Measurements from ENCODE around the gene GTF2A2. TPM values are rescaled to one million over a fixed set of nuclear protein-coding genes. Genes with fewer than 3 reads are reported as not detected.

Gene GTF2A2
- total RNA-seq, 5 donors from 2014 or later (not counting 1 experiment from before 2014, with no cell fraction given), result 44.1 to 70.6 (median 53.3) TPM

DNA sequence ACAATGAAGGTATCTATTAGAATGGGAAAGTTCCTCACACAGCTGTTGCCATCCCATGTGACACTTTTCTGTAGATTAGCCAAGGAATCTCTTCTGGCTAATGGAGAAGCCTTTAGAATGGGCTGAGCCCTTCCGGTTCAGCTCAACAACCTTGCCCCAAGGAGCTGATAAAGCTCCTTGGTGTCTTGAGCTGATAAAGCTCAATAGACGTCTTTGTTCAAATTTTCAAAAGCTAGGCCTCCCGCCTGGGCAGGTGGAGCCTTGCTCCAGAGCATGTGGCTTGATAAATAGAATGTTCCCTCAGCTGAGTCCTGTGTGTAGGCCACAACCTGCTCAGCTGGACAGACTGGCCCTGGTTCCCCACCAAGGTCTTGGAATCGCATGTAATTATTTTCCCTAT, 39.0 kb upstream of the GTF2A2 start:
- Histone ChIP-seq H3K4me3 (ENCODE audit: control insufficient read depth in 1 of 2, extremely low read depth in 1 of 2, low read length in 1 of 2) (no peak overlapping the region), H3K4me1 (ENCODE audit: control insufficient read depth in 1 of 2, extremely low read depth in 1 of 2, insufficient read depth in 2 of 2, low read length in 2 of 2) (no peaks in the 10 kb centered on the region), H3K9me3 (no peaks in the 10 kb centered on the region), H3K36me3 (ENCODE audit: control insufficient read depth in 2 of 2, extremely low read depth in 1 of 2, insufficient read depth in 1 of 2, low read length in 1 of 2) (no peaks in the 10 kb centered on the region), H3K27me3 (replicated peaks in 1 of 2; ENCODE audit: control insufficient read depth in 2 of 2, extremely low read depth in 1 of 2, insufficient read depth in 2 of 2, low read length in 1 of 2) (no peaks in the 10 kb centered on the region), H3K27ac (ENCODE audit: low read length) (no peak overlapping the region)
- ChIA-PET CTCF (no interaction called here), POLR2A (interaction anchor here in 1 of 2 donors (0.7 kb wide), 1 partner anchor 154 kb away, joined by 13 read pairs; no protein-coding TSS in a partner anchor)
- H3K27me3 Mint-ChIP-seq, result peaks cover 3 to 4% of the 10 kb centered on the region in 2 donors
- no peak overlapping the region for H3K27ac Mint-ChIP-seq
- no peak overlapping the region for H3K4me3 Mint-ChIP-seq
- peaks cover 0 to under 1% (median 0%) of the 10 kb centered on the region in 3 donors for H3K4me1 Mint-ChIP-seq
- DNase-seq, result no peak
- H3K36me3 Mint-ChIP-seq, result peaks cover 4% of the 10 kb centered on the region
- H3K9me3 Mint-ChIP-seq, result no peaks in the 10 kb centered on the region
- ATAC-seq (replicated peaks in 1 of 4), result no peak
- 73% methylated on average over 3 of the region's 4 CpGs for WGBS (ENCODE audit: insufficient coverage)

DNA sequence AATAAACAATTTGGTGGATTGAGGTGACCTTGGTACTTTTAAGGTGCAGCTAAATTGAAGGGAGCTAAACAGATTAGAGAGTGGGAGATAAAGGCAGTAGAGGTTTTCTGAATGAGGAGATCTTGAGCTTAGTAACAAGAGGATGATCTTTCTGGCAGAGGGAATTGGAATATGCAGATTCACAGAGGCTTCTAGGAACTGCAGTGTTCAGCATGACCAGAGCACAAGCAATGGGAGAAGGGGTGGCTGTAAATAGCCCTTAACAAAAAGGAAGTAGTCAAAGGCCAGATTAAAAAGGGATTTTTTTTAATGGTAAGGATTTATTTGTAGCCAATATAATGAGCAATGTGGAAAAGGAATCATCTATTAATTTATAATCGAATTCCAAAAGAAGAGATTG, 37.5 kb upstream of the GTF2A2 start:
- no peak overlapping the region for H3K4me3 ChIP-seq (ENCODE audit: control insufficient read depth in 1 of 2, extremely low read depth in 1 of 2, low read length in 1 of 2)
- H3K27ac ChIP-seq (ENCODE audit: low read length), result no peak overlapping the region
- H3K4me1 Mint-ChIP-seq, result peaks cover 10 to 16% (median 10%) of the 10 kb centered on the region in 3 donors
- H3K4me1 ChIP-seq (ENCODE audit: control insufficient read depth in 1 of 2, extremely low read depth in 1 of 2, insufficient read depth in 2 of 2, low read length in 2 of 2), result peaks cover 0 to 3% of the 10 kb centered on the region in 2 experiments
- H3K36me3 ChIP-seq (ENCODE audit: control insufficient read depth in 2 of 2, extremely low read depth in 1 of 2, insufficient read depth in 1 of 2, low read length in 1 of 2), result no peaks in the 10 kb centered on the region
- POLR2A ChIA-PET, result no interaction called here
- ATAC-seq (replicated peaks in 1 of 4), result no peak
- peaks cover under 1 to 2% of the 10 kb centered on the region in 2 donors for H3K27me3 Mint-ChIP-seq
- no peak for DNase-seq
- CTCF ChIA-PET, result no interaction called here
- no peak overlapping the region for H3K27ac Mint-ChIP-seq
- H3K36me3 Mint-ChIP-seq, result peaks cover 4% of the 10 kb centered on the region
- H3K27me3 ChIP-seq (replicated peaks in 1 of 2; ENCODE audit: control insufficient read depth in 2 of 2, extremely low read depth in 1 of 2, insufficient read depth in 2 of 2, low read length in 1 of 2), result no peaks in the 10 kb centered on the region
- H3K4me3 Mint-ChIP-seq, result no peak overlapping the region
- H3K9me3 Mint-ChIP-seq, result no peaks in the 10 kb centered on the region
- WGBS (ENCODE audit: insufficient coverage), result no CpG with 5 or more reads among the region's 1 CpG
- H3K9me3 ChIP-seq, result no peaks in the 10 kb centered on the region

GRCh38 chr15:59691194-59691805, 34.0 kb upstream of the GTF2A2 start:
- Mint-ChIP-seq H3K36me3 (peaks cover 7% of the 10 kb centered on the region), H3K4me3 (peak overlapping the region; percentile 64 to 74 (median 67)), H3K27ac (peak overlapping the region; percentile 85 to 89), H3K27me3 (no peaks in the 10 kb centered on the region), H3K4me1 (peaks cover 28 to 37% (median 32%) of the 10 kb centered on the region in 3 donors), H3K9me3 (no peaks in the 10 kb centered on the region)
- DNase-seq, result peak in 30 of 35 experiments; percentile 10 to 74 (median 40)
- Histone ChIP-seq H3K27me3 (replicated peaks in 1 of 2; ENCODE audit: control insufficient read depth in 2 of 2, extremely low read depth in 1 of 2, insufficient read depth in 2 of 2, low read length in 1 of 2) (no peaks in the 10 kb centered on the region), H3K9me3 (no peaks in the 10 kb centered on the region), H3K4me1 (ENCODE audit: control insufficient read depth in 1 of 2, extremely low read depth in 1 of 2, insufficient read depth in 2 of 2, low read length in 2 of 2) (peaks cover 11 to 20% of the 10 kb centered on the region in 2 experiments), H3K4me3 (ENCODE audit: control insufficient read depth in 1 of 2, extremely low read depth in 1 of 2, low read length in 1 of 2) (no peak overlapping the region), H3K36me3 (ENCODE audit: control insufficient read depth in 2 of 2, extremely low read depth in 1 of 2, insufficient read depth in 1 of 2, low read length in 1 of 2) (peaks cover 0 to 2% of the 10 kb centered on the region in 2 donors), H3K27ac (ENCODE audit: low read length) (no peak overlapping the region)
- no peak for ATAC-seq (replicated peaks in 1 of 4)
- no CpG with 5 or more reads among the region's 1 CpG for WGBS (ENCODE audit: insufficient coverage)
- ChIA-PET CTCF (interaction anchor here (0.6 to 2.9 kb wide), 30 partner anchors 9 to 1229 kb away, joined by 3 to 30 read pairs (median 3); partner anchors contain the start of gene GTF2A2 (in 1 of the 2)), POLR2A (interaction anchor here (0.6 to 1.0 kb wide), 9 partner anchors 16 to 1349 kb away, joined by 3 to 7 read pairs (median 4); no protein-coding TSS in a partner anchor)

DNA sequence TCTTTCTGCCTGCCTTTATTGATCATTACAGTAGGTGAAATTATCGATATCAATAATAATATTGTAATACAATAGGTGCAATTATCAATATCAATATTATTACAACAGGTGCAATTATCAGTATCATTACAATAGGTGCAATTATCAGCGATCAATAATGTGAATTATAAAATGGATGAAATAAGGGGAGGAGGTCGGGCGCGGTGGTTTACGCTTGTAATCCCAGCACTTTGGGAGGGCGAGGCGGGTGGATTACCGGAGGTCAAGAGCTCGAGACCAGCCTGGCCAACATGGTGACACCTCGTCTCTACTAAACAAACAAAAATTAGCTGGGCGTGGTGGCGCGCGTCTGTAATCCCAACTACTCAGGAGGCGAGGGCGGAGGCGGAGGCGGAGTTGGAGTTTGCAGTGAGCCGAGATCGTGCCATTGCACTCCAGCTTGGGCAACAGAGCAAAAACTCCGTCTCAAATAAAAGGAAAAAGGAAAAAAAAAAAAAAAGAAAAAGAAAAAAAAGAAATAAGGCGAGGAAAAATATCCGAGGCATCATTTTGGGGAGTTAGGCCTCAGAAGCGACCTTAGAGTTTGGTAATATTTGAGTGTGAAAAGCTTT, 32.4 kb upstream of the GTF2A2 start:
- Mint-ChIP-seq H3K4me3 (peak overlapping the region; percentile 92 to 98 (median 93)), H3K27ac (peak overlapping the region; percentile 96 to 97), H3K9me3 (no peaks in the 10 kb centered on the region), H3K36me3 (peaks cover 10% of the 10 kb centered on the region), H3K27me3 (no peaks in the 10 kb centered on the region), H3K4me1 (peaks cover 42 to 51% (median 48%) of the 10 kb centered on the region in 3 donors)
- ChIA-PET CTCF (interaction anchor here (0.6 to 2.9 kb wide), 5 partner anchors 114 to 961 kb away, joined by 3 to 30 read pairs (median 3); no protein-coding TSS in a partner anchor), POLR2A (interaction anchor here in 1 of 2 donors (1.1 kb wide), 1 partner anchor 9 kb away, joined by 3 read pairs; no protein-coding TSS in a partner anchor)
- DNase-seq, result peak; percentile 33 to 74 (median 61)
- Histone ChIP-seq H3K4me1 (ENCODE audit: control insufficient read depth in 1 of 2, extremely low read depth in 1 of 2, insufficient read depth in 2 of 2, low read length in 2 of 2) (peaks cover 20 to 29% of the 10 kb centered on the region in 2 experiments), H3K36me3 (ENCODE audit: control insufficient read depth in 2 of 2, extremely low read depth in 1 of 2, insufficient read depth in 1 of 2, low read length in 1 of 2) (peaks cover 0 to 8% of the 10 kb centered on the region in 2 donors), H3K9me3 (no peaks in the 10 kb centered on the region), H3K27me3 (replicated peaks in 1 of 2; ENCODE audit: control insufficient read depth in 2 of 2, extremely low read depth in 1 of 2, insufficient read depth in 2 of 2, low read length in 1 of 2) (no peaks in the 10 kb centered on the region), H3K4me3 (ENCODE audit: control insufficient read depth in 1 of 2, extremely low read depth in 1 of 2, low read length in 1 of 2) (peak overlapping the region; percentile 70 to 85), H3K27ac (ENCODE audit: low read length) (peak overlapping the region; percentile 94)
- 0% methylated on average over 9 of the region's 25 CpGs for WGBS (ENCODE audit: insufficient coverage)
- peak; percentile 21 to 39 (median 26) for ATAC-seq (replicated peaks in 1 of 4)

- peak within 1 kb of the TSS; percentile 92 to 98 (median 93) for H3K4me3 Mint-ChIP-seq
- peak within 1 kb of the TSS; percentile 94 for H3K27ac ChIP-seq (ENCODE audit: low read length)
- peaks cover 7% of the 10 kb centered on the region for H3K36me3 Mint-ChIP-seq
- H3K27ac Mint-ChIP-seq, result peak within 1 kb of the TSS; percentile 96 to 97
- peaks cover 0 to 11% of the 10 kb centered on the region in 2 donors for H3K36me3 ChIP-seq (ENCODE audit: control insufficient read depth in 2 of 2, extremely low read depth in 1 of 2, insufficient read depth in 1 of 2, low read length in 1 of 2)
- no peaks in the 10 kb centered on the region for H3K9me3 Mint-ChIP-seq
- CTCF ChIA-PET, result interaction anchor here in 1 of 2 donors (0.7 to 2.9 kb wide), 3 partner anchors 31 to 750 kb away, joined by 3 to 30 read pairs (median 5); partner anchors contain the start of gene GTF2A2
- peak within 1 kb of the TSS; percentile 70 to 85 for H3K4me3 ChIP-seq (ENCODE audit: control insufficient read depth in 1 of 2, extremely low read depth in 1 of 2, low read length in 1 of 2)
- DNase-seq (peak; percentile 95 to 100 (median 100)), ATAC-seq (replicated peaks in 1 of 4) (peak; percentile 87 to 94 (median 92))
- POLR2A ChIA-PET, result interaction anchor here (0.5 to 1.1 kb wide), 2 partner anchors 8 to 18 kb away, joined by 3 to 4 read pairs; no protein-coding TSS in a partner anchor
- H3K4me1 Mint-ChIP-seq, result peaks cover 49 to 58% (median 55%) of the 10 kb centered on the region in 3 donors
- no peaks in the 10 kb centered on the region for H3K27me3 ChIP-seq (replicated peaks in 1 of 2; ENCODE audit: control insufficient read depth in 2 of 2, extremely low read depth in 1 of 2, insufficient read depth in 2 of 2, low read length in 1 of 2)
- no peaks in the 10 kb centered on the region for H3K27me3 Mint-ChIP-seq
- WGBS (ENCODE audit: insufficient coverage), result under 1% methylated on average over 72 of the region's 78 CpGs
- peaks cover 20 to 29% of the 10 kb centered on the region in 2 experiments for H3K4me1 ChIP-seq (ENCODE audit: control insufficient read depth in 1 of 2, extremely low read depth in 1 of 2, insufficient read depth in 2 of 2, low read length in 2 of 2)
- no peaks in the 10 kb centered on the region for H3K9me3 ChIP-seq
Observed at GRCh38 chr15:59688782-59689625, 31.7 kb upstream of the GTF2A2 start, which contains the start of gene BNIP2. TSS of gene BNIP2 (minus strand) at chr15:59689320. CDS start at chr15:59682457, 6,863 bp downstream.

Measured in T-cell (primary cell).